ENCODE results near the gene CALM1.
A peak's percentile ranks its signal among the peaks of the same experiment; 100 is the strongest.

- no peak for TF ChIP-seq RARB (CRISPR knock-in tag; IDR thresholded peaks at IDR 0.05)
- peak; percentile 83 for TF ChIP-seq ZFP3 (CRISPR knock-in tag; IDR thresholded peaks at IDR 0.05)
- TF ChIP-seq PATZ1 (CRISPR knock-in tag; IDR thresholded peaks at IDR 0.05; ENCODE audit: borderline replicate concordance) = peak; percentile 63; the same call in 1 of the 2 replicates
- no peak for TF ChIP-seq OSR1 (CRISPR knock-in tag; IDR thresholded peaks at IDR 0.05)
These were observed at the start of gene CALM1 for GRCh38 chr14:90396341-90397339.
